Measurements from ENCODE around the gene ROR2.
A peak's percentile ranks its signal among the peaks of the same experiment; 100 is the strongest.

The ROR2 gene

GRCh38 chr9:91899219-91899563 lies 50.8 kb downstream of the ROR2 start:
- DNase-seq (ENCODE audit: extremely low read depth, low read depth), result no peak
- no peak for TF ChIP-seq CTCF (IDR thresholded peaks at IDR 0.05; ENCODE audit: low read depth, low read length)

- no peak for DNase-seq (ENCODE audit: extremely low read depth, low read depth)
Observed at GRCh38 chr9:91898451-91899218, 51.4 kb downstream of the ROR2 start.

GRCh38 chr9:91897201-91897600 lies 52.8 kb downstream of the ROR2 start:
- DNase-seq (ENCODE audit: extremely low read depth, low read depth), result no peak
- no peak for TF ChIP-seq CTCF (IDR thresholded peaks at IDR 0.05; ENCODE audit: low read depth, low read length)

More at GRCh38 chr9:91898451-91899218, 51.4 kb downstream of the ROR2 start:
- no peak for TF ChIP-seq CTCF (IDR thresholded peaks at IDR 0.05; ENCODE audit: low read depth, low read length)

GRCh38 chr9:91896513-91897121 lies 53.4 kb downstream of the ROR2 start:
- DNase-seq (ENCODE audit: extremely low read depth, low read depth), result peak; percentile 71
- no peak for TF ChIP-seq CTCF (IDR thresholded peaks at IDR 0.05; ENCODE audit: low read depth, low read length)

GRCh38 chr9:91896097-91896496 lies 53.9 kb downstream of the ROR2 start:
- no peak for DNase-seq (ENCODE audit: extremely low read depth, low read depth)
- TF ChIP-seq CTCF (IDR thresholded peaks at IDR 0.05; ENCODE audit: low read depth, low read length), result no peak

- no peak for TF ChIP-seq CTCF (IDR thresholded peaks at IDR 0.05; ENCODE audit: low read depth, low read length)
- no peak for DNase-seq (ENCODE audit: extremely low read depth, low read depth)
Observed at GRCh38 chr9:91894536-91894935, 55.5 kb downstream of the ROR2 start.

- DNase-seq (ENCODE audit: extremely low read depth, low read depth), result no peak
- TF ChIP-seq CTCF (IDR thresholded peaks at IDR 0.05; ENCODE audit: low read depth, low read length), result no peak
Observed at GRCh38 chr9:91894023-91894422, 56.0 kb downstream of the ROR2 start.

Measured in AG09319 (cell line).